GM23338 (cell line): ENCODE data around the gene RARRES2. TPM values are rescaled to one million over a fixed set of nuclear protein-coding genes. Genes with fewer than 3 reads are reported as not detected.

ENCODE experiments used
- ATAC-seq: fragments of 200-7000 bp; cut with Tn5 transposase; 3 replicates; pipeline ENCODE4 v1.9.1; 2020
- DNase-seq: peaks from one replicate; pipeline ENCODE4 v3.0.0-alpha.2; 2015; ENCODE audit warnings: low spot score
- H2AFZ ChIP-seq: fragments of 200-600 bp; sonication (generic); 2 replicates; pipeline ENCODE4 v1.8.0; 2016; ENCODE audit warnings: antibody characterized with exemption, mild to moderate bottlenecking, moderate library complexity
- H3F3A ChIP-seq: fragments of 200-600 bp; sonication (generic); replicated peaks from 2 replicates; pipeline ENCODE4 v1.8.0; 2017; ENCODE audit warnings: antibody characterized with exemption, mixed run types, low read depth
- H3K27ac ChIP-seq: fragments of 200-600 bp; sonication (generic); 2 replicates; pipeline ENCODE4 v1.6.1; 2016; ENCODE audit warnings: low read depth
- H3K27me3 ChIP-seq: fragments of 200-600 bp; sonication (generic); 2 replicates; pipeline ENCODE4 v1.8.0; 2016; ENCODE audit warnings: mild to moderate bottlenecking, mixed run types, moderate library complexity; ENCODE audit not compliant: insufficient read depth
- H3K36me3 ChIP-seq: fragments of 200-600 bp; sonication (generic); 2 replicates; pipeline ENCODE4 v1.8.0; 2016; ENCODE audit warnings: mild to moderate bottlenecking; ENCODE audit not compliant: insufficient read depth
- H3K4me1 ChIP-seq: fragments of 200-600 bp; sonication (generic); 2 replicates; pipeline ENCODE4 v1.8.0; 2016; ENCODE audit warnings: mild to moderate bottlenecking, moderate library complexity; ENCODE audit not compliant: insufficient read depth
- H3K4me2 ChIP-seq: fragments of 200-600 bp; sonication (generic); 2 replicates; pipeline ENCODE4 v1.7.1; 2017; ENCODE audit warnings: mixed run types
- H3K4me3 ChIP-seq: fragments of 200-600 bp; sonication (generic); 2 replicates; pipeline ENCODE4 v1.6.1; 2016; ENCODE audit warnings: mixed run types
- H3K79me2 ChIP-seq: fragments of 200-600 bp; sonication (generic); replicated peaks from 2 replicates; pipeline ENCODE4 v1.8.0; 2017; ENCODE audit warnings: mild to moderate bottlenecking; ENCODE audit not compliant: insufficient read depth
- H3K9me2 ChIP-seq: fragments of 200-600 bp; sonication (generic); 2 replicates; pipeline ENCODE4 v1.8.0; 2017; ENCODE audit not compliant: insufficient read depth
- H4K20me1 ChIP-seq: fragments of 200-600 bp; sonication (generic); replicated peaks from 2 replicates; pipeline ENCODE4 v1.8.0; 2017; ENCODE audit warnings: mild to moderate bottlenecking; ENCODE audit not compliant: insufficient read depth
- H3K27ac Mint-ChIP-seq: 2 replicates; pipeline ENCODE4 v1.8.0; 2020; ENCODE audit warnings: inconsistent platforms, mild to moderate bottlenecking, moderate library complexity, mixed read lengths
- H3K27me3 Mint-ChIP-seq: 3 replicates; pipeline ENCODE4 v1.8.0; 2022; ENCODE audit warnings: low read depth, mild to moderate bottlenecking, moderate library complexity, mixed read lengths, inconsistent platforms; ENCODE audit not compliant: insufficient read depth, poor library complexity
- H3K36me3 Mint-ChIP-seq: 3 replicates; pipeline ENCODE4 v1.8.0; 2021; ENCODE audit warnings: low read depth, mild to moderate bottlenecking, inconsistent platforms, moderate library complexity, mixed read lengths
- H3K4me1 Mint-ChIP-seq: 3 replicates; pipeline ENCODE4 v1.8.0; 2020; ENCODE audit warnings: mild to moderate bottlenecking, inconsistent platforms, mixed read lengths
- H3K4me3 Mint-ChIP-seq: 3 replicates; pipeline ENCODE4 v1.8.0; 2021; ENCODE audit warnings: moderate library complexity, mild to moderate bottlenecking, inconsistent platforms, mixed read lengths
- H3K9me3 Mint-ChIP-seq: 3 replicates; pipeline ENCODE4 v1.8.0; 2020; ENCODE audit warnings: moderate library complexity, mild to moderate bottlenecking, inconsistent platforms, mixed read lengths
- CREB1 ChIP-seq: fragments of 250-450 bp; sonication (Bioruptor Pico); IDR thresholded peaks from 2 replicates; pipeline ENCODE4 v1.5.0; 2020; ENCODE audit warnings: low read depth, mild to moderate bottlenecking, moderate library complexity
- CTCF ChIP-seq, 2 experiments: fragments of 200-600 bp in 1 of 2; sonication (generic) in 1 of 2; conservative IDR thresholded peaks; 2 replicates each; pipeline versions ENCODE4 v1.5.1 to v1.6.1; 2016 to 2017; ENCODE audit warnings: antibody characterized with exemption in 2 of 2, low read depth in 2 of 2, mild to moderate bottlenecking in 2 of 2, moderate library complexity in 1 of 2
- NANOG ChIP-seq: IDR thresholded peaks from 2 replicates; pipeline ENCODE4 v1.6.1; 2016; ENCODE audit warnings: antibody characterized with exemption, borderline replicate concordance
- POLR2AphosphoS5 ChIP-seq: IDR thresholded peaks from 2 replicates; pipeline ENCODE4 v1.6.1; 2016; ENCODE audit warnings: antibody characterized with exemption, low read depth
- REST ChIP-seq: IDR thresholded peaks from one replicate; pipeline ENCODE4 v1.6.1; 2018; ENCODE audit warnings: antibody characterized with exemption; ENCODE audit not compliant: unreplicated experiment
- ZNF114 ChIP-seq: fragments of 250-450 bp; sonication (Bioruptor Pico); IDR thresholded peaks from 2 replicates; pipeline ENCODE4 v1.5.0; 2020; ENCODE audit warnings: mild to moderate bottlenecking, moderate library complexity
- ZNF462 ChIP-seq: fragments of 250-450 bp; sonication (Bioruptor Pico); IDR thresholded peaks from 2 replicates; pipeline ENCODE4 v1.5.0; 2020; ENCODE audit warnings: mild to moderate bottlenecking, moderate library complexity
- polyA plus RNA-seq: library from polyadenylated mRNA; unstranded; fragments of >200 nt; fragmentation: Nextera tagmentation; extraction: Ambion mirVana; gene quantifications from 2 replicates; pipeline ENCODE4 v1.2.1, GENCODE V29; 2016
- total RNA-seq: library from RNA; depleted of rRNA; stranded (reverse); fragments of >200 nt; shearing (Covaris generic); gene quantifications from 2 replicates; pipeline ENCODE4 v1.2.3, GENCODE V29; 2014

The RARRES2 gene
- total and polyA plus RNA-seq, 2 experiments from 2014 or later: 169 to 314 TPM

GRCh38 chr7:150363370-150363769 is 21.9 kb upstream of the RARRES2 start (continued):
- TF ChIP-seq REST (no peak), NANOG (no peak), ZNF114 (CRISPR knock-in tag) (no peak)

GRCh38 chr7:150361807-150362621 is 20.6 kb upstream of the RARRES2 start:
- H3K4me3 ChIP-seq: no peak overlapping the region
- H3K4me3 Mint-ChIP-seq: no peak overlapping the region; the same call in 2 of the 3 replicates
- H3K79me2 ChIP-seq: peaks cover 1% of the 10 kb centered on the region; the same call in 1 of the 2 replicates
- H3K27ac Mint-ChIP-seq: peak overlapping the region; percentile 12
- peaks cover 6% of the 10 kb centered on the region for H3K27me3 Mint-ChIP-seq
- TF ChIP-seq ZNF462 (CRISPR knock-in tag) (no peak), REST (no peak), POLR2AphosphoS5 (no peak), CTCF (conservative IDR thresholded peaks at IDR 0.05; ENCODE audit: low read depth in 2 of 2) (no peak), ZNF114 (CRISPR knock-in tag) (no peak), NANOG (no peak), CREB1 (CRISPR knock-in tag) (no peak)
- peaks cover 60% of the 10 kb centered on the region for H3K4me1 Mint-ChIP-seq
- H3F3A ChIP-seq: peaks cover 21% of the 10 kb centered on the region
- peak overlapping the region; percentile 62 for H3K4me2 ChIP-seq
- no peaks in the 10 kb centered on the region for H4K20me1 ChIP-seq
- H3K9me2 ChIP-seq: no peaks in the 10 kb centered on the region
- DNase-seq (no peak), ATAC-seq (peak; percentile 36)
- H3K36me3 Mint-ChIP-seq: no peaks in the 10 kb centered on the region; the same call in 2 of the 3 replicates
- peaks cover 60% of the 10 kb centered on the region for H3K4me1 ChIP-seq
- no peaks in the 10 kb centered on the region for H3K36me3 ChIP-seq
- H3K27ac ChIP-seq: peak overlapping the region; percentile 60
- H2AFZ ChIP-seq: peak overlapping the region; percentile 91
- H3K27me3 ChIP-seq: no peaks in the 10 kb centered on the region
- no peaks in the 10 kb centered on the region; the same call in 2 of the 3 replicates for H3K9me3 Mint-ChIP-seq
